OCI-M2 (cell line): ENCODE measurements around the gene LTO1.

Experiments
- DNase-seq: peaks from one replicate; lab custom pipeline; 2025; ENCODE audit not compliant: unreplicated experiment; lab: John Stamatoyannopoulos, UW

Gene LTO1

DNA sequence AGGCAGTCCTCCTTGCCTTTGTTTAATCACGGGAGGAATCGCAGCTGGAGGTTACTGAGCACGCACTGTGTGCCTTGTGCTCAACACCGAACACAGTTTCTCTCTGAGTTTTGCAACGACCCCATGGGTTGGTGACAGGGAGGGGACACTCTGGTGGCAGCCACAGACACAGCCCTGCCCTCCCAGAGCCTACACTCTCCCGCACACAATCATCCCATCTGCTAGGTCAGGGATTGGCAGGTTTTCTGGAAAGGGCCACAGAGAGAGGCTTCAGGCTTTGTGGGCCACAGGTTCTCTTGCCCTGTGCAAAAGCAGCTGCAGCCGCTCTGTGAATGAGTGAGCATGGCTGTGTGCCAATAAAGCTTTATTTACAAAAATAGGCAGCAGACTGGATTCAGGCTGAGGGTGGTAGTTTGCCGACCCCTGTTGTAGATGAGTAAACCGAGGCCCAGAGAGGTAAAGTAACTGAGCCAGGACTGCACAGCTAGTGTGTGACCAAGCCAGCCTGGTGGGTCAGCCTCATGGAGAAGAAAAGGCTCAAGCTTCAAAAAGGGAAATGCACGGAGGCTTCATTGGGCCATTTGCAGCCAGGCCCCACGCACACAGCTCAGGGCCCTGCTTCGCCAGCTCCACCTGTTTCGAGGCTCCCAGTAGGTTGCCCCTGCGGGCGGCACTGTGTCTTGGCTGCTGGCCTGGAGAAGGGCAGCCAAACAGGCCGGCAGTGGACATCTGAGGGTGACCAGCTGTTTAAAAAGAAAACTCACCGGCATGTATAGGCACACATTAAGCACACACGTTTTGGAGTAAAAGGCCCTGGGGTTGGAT is 16.3 kb downstream of the LTO1 start:
- DNase-seq, result no peak

DNA sequence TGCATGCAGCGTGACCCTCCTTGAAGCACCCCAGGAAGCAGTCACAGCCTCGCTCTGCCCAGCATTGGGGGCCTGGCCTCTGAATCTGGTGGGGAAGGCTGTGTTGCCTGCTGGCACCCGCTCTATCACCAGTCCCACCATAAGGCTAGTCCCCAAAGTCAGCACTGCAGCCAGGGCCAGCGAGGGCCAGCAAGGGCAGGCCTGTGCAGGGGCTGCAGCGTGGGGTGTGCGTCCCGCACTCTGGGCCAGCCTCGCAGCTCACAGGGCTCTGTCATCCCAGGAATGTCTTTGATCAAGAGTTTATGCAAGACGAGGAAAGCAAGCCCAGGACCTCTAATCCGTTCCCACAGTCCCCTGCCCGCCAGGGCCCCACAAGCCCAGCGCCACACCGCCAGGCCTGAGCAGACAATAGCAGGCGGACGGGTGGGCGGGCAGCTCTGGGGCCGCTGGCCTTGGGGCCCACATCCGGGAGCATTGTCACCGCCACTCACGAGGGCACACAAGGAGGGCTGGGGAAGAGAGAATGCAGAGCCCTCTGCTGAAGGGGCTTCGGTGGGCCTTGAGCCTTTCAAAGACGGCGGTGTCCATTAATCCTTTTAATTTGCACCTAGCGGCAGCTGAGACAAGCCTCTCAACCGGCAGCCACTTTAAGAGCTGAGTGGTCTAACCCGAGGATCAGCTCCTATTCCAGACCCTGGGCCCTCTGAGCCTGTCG is 17.1 kb downstream of the LTO1 start:
- DNase-seq, result no peak

DNA sequence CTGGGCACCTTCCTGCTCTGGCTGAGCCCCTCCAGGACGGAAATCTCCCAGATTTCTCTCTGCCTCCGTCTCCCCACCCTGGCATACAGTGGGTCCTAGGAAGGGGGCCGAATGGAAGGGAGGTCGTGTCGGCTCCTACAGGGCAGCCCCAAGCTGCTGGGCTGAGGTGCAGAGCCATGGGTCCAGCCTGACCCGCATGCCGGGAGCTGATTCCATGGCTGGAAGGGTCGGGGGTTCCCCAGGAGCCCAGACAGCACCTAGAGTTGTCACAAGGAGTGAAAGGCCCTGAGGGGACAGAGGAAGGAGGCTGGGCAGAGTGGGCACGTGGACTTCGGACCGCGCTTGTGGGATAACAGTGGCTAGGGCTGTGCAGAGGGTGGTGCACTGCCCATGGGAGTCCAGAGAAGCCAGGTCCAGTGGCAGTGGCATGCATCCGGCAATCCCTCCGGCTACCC is 17.7 kb downstream of the LTO1 start:
- no peak for DNase-seq

DNA sequence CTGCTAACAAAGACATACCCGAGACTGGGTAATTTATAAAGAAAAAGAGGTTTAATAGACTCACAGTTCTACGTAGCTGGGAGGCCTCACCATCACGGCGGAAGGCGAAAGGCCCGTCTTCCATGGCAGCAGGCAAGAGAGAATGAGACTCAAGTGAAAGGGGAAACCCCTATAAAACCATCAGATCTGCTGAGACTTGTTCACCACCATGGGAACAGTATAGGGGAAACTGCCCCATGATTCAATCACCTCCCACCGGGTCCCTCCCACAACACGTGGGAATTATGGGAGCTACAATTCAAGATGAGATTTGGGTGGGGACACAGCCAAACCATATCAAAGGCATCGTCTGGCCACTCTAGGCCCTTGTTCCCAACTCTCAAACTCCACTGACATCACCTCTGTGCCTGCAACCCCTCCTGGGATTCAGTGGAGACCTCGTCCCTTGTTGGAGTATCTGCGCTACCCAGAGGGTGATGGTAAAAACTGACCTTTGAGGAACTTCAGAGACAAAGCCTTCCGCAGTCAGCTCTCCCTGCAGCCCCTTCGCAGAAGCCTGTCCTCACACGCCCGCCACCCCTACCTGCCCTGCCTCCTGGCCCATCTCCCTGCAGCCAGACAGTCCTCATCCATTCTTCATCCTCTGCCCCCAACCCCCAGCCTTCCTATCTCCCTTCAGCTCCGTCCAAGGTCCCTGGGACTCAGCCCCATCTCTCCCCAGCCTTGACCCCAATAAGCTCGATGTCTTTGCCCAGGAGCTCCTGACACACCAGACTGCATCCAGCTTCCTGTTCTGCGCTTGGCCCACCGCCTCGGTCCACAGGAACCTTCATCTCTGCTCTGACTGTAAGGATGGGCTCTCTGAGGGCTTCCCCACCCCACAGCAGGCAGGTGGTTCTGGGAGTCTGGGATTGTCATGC is 18.4 kb downstream of the LTO1 start:
- no peak for DNase-seq

DNA sequence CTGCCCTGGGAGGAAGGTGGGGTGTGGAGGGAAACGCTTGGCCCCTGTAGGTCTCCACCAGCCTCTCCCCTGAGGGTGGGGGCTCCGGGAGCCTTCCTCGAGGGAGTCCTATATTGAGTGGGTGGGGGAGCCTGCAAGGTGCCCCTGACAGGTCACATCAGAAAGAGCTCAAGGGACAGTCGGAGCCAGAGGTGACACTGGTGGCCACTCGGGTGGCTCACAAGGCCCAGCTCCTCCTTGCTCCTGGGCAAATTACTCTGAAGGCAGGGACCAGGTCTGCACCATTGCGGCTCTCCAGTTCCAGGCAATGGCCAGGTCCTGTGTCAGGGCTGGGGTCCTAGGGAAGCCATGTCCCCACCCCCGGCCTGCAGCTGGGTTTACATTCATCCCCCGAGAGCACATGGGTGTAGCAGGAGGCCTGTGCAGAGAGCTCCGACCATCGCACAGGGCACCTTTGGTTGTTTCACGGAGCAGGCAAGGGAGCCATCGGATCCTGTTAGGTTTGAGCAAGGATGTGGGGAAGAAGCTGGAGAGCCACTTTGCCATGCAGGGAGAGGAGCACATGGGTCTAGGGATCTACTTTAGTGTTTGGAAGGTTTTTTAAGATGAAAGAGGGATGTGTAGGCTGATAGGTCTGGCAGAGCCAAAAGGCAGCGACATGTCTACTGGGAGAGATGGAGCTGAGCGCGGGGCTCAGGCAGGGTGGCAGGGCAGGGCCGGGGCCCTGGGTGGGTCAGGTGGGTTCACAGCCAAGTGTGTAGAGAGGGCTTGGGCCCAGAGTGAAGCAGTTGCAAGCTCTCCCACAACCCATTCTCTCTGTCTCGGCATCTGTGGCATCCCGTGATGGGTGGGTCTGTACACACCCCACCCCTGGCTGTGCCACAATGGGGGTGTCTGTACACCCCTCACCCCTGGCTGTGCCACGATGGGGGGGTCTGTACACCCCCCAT is 19.4 kb downstream of the LTO1 start:
- DNase-seq, result no peak

DNA sequence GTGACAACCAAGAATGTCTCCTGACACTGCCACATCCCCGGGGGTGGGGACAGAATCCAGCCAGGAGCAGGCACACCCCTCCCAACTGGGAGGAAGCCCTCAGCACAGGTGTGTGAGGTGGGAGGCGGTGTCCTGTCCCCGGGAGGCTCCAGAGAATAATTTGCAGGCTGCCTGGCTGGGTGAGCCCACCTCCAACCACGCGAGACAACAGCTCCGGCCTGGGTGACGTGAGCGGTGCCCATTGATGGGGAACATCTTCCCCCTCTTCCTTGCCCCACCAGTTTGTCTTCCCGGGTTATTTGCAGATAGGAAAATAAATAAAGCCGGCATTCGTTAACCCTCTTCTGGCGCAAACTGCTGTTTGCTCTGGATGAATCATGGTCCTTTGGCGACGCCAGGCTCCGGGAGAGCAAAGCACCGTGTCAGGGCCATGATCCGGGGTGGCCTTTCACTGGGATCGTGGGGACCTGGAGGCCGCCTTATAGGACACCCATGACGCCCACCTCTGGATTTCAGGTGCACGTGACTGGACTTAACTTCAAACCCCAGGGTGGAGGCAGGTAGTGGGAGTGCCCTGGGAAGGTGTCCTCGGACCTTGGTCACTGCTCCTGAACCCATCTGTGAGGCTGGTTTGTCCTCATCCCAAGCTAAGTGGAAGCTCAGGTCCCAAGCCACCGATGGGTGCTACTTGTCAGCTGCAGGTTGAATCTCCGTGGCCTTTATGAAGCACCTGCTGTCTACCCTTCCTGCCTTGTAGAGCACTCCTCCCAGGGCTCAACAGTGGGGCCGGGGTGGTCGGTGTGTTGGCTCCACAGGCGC is 20.3 kb downstream of the LTO1 start:
- no peak for DNase-seq

DNA sequence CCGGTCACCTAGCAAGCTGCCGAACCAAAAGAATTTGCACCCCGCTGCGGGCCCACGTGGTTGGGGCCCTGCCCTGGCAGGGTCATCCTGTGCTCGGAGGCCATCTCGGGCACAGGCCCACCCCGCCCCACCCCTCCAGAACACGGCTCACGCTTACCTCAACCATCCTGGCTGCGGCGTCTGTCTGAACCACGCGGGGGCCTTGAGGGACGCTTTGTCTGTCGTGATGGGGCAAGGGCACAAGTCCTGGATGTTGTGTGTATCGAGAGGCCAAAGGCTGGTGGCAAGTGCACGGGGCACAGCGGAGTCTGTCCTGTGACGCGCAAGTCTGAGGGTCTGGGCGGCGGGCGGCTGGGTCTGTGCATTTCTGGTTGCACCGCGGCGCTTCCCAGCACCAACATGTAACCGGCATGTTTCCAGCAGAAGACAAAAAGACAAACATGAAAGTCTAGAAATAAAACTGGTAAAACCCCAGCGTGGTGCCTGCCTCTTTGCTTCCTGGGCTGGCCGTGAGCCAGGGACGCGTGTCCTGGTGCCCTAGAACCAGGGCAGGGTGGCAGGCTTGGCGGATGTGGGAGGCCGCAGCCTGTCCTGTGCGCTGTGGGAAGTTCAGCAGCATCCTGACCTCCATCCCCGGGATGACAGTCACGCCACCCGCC is 21.0 kb downstream of the LTO1 start:
- DNase-seq, result no peak

DNA sequence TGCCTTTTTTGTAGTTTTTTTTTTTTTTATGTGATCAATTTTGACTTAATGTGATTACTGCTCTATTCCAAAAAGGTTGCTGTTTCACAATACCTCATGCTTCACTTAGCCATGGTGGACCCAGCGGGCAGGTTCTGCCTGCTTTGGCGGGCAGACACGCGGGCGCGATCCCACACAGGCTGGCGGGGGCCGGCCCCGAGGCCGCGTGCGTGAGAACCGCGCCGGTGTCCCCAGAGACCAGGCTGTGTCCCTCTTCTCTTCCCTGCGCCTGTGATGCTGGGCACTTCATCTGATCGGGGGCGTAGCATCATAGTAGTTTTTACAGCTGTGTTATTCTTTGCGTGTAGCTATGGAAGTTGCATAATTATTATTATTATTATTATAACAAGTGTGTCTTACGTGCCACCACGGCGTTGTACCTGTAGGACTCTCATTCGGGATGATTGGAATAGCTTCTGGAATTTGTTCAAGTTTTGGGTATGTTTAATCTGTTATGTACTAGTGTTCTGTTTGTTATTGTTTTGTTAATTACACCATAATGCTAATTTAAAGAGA is 21.7 kb downstream of the LTO1 start:
- no peak for DNase-seq

DNA sequence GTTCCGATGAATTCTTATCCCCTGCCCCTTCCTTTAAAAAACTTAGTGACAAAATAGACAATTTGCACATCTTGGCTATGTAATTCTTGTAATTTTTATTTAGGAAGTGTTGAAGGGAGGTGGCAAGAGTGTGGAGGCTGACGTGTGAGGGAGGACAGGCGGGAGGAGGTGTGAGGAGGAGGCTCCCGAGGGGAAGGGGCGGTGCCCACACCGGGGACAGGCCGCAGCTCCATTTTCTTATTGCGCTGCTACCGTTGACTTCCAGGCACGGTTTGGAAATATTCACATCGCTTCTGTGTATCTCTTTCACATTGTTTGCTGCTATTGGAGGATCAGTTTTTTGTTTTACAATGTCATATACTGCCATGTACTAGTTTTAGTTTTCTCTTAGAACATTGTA is 22.2 kb downstream of the LTO1 start:
- no peak for DNase-seq

DNA sequence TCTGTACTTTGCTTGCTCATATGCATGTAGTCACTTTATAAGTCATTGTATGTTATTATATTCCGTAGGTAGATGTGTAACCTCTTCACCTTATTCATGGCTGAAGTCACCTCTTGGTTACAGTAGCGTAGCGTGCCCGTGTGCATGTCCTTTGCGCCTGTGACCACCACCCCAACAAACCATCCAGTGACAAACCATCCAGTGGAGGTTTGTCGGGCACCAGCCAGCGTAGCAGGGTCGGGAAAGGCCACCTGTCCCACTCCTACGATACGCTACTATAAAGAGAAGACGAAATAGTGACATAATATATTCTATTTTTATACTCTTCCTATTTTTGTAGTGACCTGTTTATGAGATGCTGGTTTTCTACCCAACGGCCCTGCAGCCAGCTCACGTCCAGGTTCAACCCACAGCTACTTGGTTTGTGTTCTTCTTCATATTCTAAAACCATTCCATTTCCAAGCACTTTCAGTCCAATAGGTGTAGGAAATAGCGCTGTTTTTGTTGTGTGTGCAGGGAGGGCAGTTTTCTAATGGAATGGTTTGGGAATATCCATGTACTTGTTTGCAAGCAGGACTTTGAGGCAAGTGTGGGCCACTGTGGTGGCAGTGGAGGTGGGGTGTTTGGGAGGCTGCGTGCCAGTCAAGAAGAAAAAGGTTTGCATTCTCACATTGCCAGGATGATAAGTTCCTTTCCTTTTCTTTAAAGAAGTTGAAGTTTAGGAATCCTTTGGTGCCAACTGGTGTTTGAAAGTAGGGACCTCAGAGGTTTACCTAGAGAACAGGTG is 23.1 kb downstream of the LTO1 start:
- DNase-seq, result no peak

DNA sequence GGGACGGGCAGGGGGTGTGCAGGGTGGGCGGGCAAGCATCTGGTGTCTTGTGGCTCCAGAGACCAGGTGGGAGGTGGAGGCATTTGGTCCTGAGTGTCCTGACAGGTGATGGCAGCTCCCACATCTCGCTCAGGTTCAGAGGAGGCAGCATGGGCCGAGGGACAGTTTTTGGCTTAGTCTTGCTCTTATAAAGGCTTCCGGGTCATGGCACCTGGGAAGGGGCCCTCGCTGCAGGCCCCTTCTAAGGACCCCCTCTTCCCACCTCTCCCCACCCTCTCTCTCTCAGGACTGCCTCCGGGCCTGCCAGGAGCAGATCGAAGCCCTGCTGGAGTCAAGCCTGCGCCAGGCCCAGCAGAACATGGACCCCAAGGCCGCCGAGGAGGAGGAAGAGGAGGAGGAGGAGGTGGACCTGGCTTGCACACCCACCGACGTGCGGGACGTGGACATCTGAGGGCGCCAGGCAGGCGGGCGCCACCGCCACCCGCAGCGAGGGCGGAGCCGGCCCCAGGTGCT is 24.3 kb downstream of the LTO1 start:
- no peak for DNase-seq

DNA sequence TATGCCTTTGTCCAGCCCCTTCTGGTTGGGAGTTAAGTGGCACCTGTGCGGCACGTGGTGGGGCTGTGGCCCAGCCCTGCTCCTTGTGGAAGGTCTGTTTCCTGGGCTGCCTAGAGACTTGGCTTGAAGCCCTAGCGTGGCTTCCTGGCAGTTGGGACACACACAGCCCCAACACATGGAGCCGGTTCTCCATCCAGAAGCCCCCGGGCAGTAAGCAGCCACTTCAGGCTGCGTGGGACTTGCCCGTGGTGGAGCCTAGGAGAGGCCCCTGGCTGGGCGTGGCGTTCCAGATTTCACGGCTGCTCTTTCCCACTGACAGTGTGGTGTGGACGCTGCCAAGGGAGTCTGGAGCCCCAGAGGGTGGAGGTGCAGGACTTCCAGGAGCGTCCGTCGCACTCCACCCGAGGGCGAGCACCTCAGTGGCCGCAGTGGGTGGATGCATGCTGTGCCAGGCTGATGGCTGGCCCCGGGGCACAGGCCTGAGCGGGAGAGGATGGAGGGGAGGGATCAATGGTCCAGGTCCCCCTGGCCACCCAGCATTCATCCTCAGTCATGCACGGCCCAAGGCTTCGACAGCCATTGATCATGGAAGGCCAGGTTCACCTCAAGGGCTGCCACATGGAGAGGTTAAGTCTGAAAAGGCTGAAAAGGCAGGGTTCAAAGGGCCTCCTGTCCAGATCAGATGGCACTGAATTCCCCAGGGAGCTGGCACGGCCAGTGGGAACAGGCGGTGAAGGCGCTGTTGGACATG is 24.9 kb downstream of the LTO1 start:
- DNase-seq, result no peak

DNA sequence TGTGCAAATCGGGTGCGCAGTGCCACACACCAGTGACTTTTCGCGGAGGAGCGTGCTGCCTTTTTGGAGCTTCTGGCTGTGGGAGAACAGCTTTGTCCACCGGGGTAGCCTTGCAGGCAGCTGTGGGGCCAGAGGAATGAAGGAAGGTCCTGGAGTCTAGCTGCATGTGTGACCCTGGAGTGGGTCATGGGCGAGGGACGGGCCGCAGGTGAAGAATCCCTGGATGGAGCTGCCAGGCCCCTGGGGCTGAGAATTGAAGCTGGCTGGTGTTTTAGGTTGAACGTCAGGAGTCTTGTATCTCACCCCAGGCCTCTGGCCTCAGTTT is 25.6 kb downstream of the LTO1 start:
- DNase-seq, result no peak

DNA sequence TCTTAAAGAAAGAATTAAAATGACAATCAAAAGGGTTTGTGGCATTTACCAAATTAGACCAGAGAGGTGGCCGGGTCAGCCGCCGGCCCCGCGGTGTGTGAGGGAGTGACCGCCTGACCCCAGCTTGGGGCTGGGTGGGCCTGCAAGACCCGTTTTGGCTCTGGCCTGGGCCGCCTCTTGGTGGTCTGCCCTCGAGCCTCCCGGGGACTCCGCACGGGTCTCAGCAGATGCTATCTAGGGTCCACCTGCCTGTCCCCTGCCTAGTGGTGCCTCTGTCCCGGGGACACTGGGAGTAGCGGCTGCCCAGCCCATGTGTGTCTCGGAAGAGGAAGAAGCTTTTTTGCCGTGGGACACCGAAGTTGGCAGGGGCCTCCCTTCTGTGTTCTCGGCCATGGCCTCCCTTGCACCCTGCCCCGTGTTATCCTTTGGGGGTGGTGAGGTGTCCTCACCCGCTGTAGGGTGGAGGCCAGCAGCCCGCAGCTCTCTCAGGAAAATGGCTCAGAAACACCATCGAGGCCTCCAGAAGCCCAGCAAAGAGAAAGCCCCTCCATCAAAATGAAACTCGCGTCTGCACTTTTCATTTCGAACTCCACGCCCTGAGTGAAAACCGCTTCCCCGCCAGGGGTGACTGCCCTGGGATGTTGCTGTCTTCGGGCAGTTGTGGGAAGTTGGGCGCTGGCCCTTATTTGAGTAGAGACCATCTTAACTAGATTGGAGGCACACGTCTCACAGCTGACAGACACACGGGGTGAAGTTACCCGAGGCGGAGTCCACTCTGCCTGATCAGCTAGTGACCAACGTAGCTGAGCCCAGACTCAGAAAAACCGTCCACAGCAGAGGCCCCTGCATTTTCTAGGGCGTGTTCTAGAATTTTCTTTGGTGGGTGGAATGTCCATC is 26.2 kb downstream of the LTO1 start:
- no peak for DNase-seq

DNA sequence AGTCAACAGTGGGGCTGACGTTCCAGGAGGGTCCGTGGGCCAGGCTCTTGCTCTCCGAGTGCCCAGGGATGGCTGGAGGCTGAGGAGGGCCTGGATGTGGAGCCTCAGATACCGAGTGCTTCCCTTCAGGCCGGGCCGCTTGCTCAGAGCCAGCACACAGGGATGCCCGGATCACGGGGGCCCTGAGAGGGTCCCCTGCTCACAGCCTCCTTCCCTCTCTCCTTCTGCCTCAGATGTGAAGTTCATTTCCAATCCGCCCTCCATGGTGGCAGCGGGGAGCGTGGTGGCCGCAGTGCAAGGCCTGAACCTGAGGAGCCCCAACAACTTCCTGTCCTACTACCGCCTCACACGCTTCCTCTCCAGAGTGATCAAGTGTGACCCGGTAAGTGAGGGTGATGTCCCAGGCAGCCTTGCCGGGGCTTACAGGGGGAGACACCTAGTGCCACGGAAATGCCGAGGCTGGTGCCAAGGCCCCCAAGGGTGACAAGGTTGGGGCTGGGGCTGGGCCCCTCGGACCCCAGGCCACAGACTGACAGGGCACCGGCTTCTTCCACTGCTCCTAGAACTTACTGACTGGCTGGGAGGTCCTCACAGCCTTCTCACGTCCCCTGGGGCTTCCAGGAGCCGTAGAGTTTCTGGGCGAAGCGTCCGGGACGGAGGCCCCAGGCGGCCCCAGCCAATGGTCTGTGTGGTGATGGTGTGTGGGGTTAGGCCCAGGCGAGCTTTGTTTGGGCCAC is 27.2 kb downstream of the LTO1 start:
- DNase-seq, result no peak
